Uterus (tissue), 4 donors: Measurements from ENCODE around the gene GON4L. TPM values are rescaled to one million over a fixed set of nuclear protein-coding genes. Genes with fewer than 3 reads are reported as not detected.
"Not testable (repeated sequence)": the region's sequence is repeated elsewhere in the genome, so short reads cannot be mapped to it uniquely, and the experiment has no call there.

Experiments used
- DNase-seq, 2 donors: peaks; one replicate each; pipeline ENCODE4 v3.0.0-alpha.2; 2019 to 2020
- H3K27ac ChIP-seq, 2 donors: fragments of 200-600 bp; sonication (generic); 1 replicate in 1 of 2; 2 replicates in 1 of 2; pipeline ENCODE4 v1.5.1; 2016 to 2018
- H3K27me3 ChIP-seq, 2 donors: fragments of 200-600 bp; sonication (generic); one replicate each; pipeline ENCODE4 v1.5.1; 2018 to 2019; ENCODE audit warnings: control low read depth in 1 of 2
- H3K36me3 ChIP-seq, 2 donors: fragments of 200-600 bp; sonication (generic); one replicate each; pipeline ENCODE4 v1.5.1; 2019; ENCODE audit warnings: control low read depth in 1 of 2
- H3K4me1 ChIP-seq, 2 donors: fragments of 200-600 bp; sonication (generic); one replicate each; pipeline ENCODE4 v1.5.1; 2018 to 2019; ENCODE audit warnings: control low read depth in 1 of 2
- H3K4me3 ChIP-seq, 2 donors: fragments of 200-600 bp; sonication (generic); 1 replicate in 1 of 2; 2 replicates in 1 of 2; pipeline ENCODE4 v1.5.1; 2018 to 2019; ENCODE audit warnings: mild to moderate bottlenecking in 1 of 2
- H3K9me3 ChIP-seq, 2 donors: fragments of 200-600 bp; sonication (generic); one replicate each; pipeline ENCODE4 v1.5.1; 2019; ENCODE audit warnings: control low read depth in 1 of 2
- POLR2A ChIP-seq, 2 donors: fragments of 450-650 bp; IDR thresholded peaks; one replicate each; pipeline ENCODE4 v1.6.1; 2016; ENCODE audit warnings: antibody characterized with exemption in 2 of 2, mild to moderate bottlenecking in 1 of 2, moderate library complexity in 1 of 2
- intact Hi-C: fragments of 100-400 bp; cut with DNase I; formaldehyde crosslinking; loops from one replicate; pipeline ENCODE4 v1.15.1; 2023; ENCODE audit warnings: low total_unique reads
- total RNA-seq, 4 donors: library from RNA; depleted of rRNA in 3 of 4; stranded (reverse); fragments of >200 nt in 3 of 4; gene quantifications; one replicate each; pipeline versions ENCODE4 v1.1.0 to v1.2.4, GENCODE V29; 2014 to 2023
- TF ChIP-seq, protein P1 (sequence below), 4 experiments: fragments of 200-600 bp in 2 of 4; fragments of 450-650 bp in 2 of 4; sonication (generic) in 2 of 4; IDR thresholded peaks; one replicate each; pipeline ENCODE4 v1.5.1; 2016 to 2019; ENCODE audit warnings: antibody characterized with exemption in 4 of 4, mild to moderate bottlenecking in 2 of 4, moderate library complexity in 1 of 4
- donor health status: DM: yes; HTN: yes; CAD: no.

The GON4L gene
- total RNA-seq, 4 donors from 2014 or later = 49.7 to 93.8 (median 51.9) TPM

DNA sequence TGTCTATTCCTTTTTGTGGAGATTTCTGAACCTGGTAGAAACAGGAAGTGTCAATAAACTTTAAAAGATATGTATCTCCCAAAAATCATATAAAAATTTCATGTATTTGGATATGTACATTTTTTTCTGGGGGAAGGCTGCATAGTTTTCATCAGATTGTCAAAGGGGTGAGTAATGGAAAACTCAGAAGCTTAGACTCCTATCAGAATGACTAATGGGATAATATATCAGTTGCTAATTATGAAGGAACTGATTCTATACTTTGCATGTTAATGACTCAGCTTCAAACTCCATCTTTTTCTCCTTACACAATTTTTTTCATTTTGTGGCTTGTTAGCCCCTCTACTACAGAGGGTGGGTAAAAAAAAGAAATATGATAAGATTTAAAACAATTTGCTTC, 55.9 kb downstream of the GON4L start:
- DNase-seq = no peak
- Histone ChIP-seq H3K27me3 (no peaks in the 10 kb centered on the region), H3K36me3 (no peaks in the 10 kb centered on the region), H3K4me3 (no peak overlapping the region), H3K4me1 (no peaks in the 10 kb centered on the region), H3K27ac (no peak overlapping the region), H3K9me3 (no peaks in the 10 kb centered on the region)
- intact Hi-C loops = no loop called here
- TF ChIP-seq, protein P1, sequence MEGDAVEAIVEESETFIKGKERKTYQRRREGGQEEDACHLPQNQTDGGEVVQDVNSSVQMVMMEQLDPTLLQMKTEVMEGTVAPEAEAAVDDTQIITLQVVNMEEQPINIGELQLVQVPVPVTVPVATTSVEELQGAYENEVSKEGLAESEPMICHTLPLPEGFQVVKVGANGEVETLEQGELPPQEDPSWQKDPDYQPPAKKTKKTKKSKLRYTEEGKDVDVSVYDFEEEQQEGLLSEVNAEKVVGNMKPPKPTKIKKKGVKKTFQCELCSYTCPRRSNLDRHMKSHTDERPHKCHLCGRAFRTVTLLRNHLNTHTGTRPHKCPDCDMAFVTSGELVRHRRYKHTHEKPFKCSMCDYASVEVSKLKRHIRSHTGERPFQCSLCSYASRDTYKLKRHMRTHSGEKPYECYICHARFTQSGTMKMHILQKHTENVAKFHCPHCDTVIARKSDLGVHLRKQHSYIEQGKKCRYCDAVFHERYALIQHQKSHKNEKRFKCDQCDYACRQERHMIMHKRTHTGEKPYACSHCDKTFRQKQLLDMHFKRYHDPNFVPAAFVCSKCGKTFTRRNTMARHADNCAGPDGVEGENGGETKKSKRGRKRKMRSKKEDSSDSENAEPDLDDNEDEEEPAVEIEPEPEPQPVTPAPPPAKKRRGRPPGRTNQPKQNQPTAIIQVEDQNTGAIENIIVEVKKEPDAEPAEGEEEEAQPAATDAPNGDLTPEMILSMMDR (IDR thresholded peaks at IDR 0.05) = no peak
- TF ChIP-seq POLR2A (IDR thresholded peaks at IDR 0.05) = no peak

DNA sequence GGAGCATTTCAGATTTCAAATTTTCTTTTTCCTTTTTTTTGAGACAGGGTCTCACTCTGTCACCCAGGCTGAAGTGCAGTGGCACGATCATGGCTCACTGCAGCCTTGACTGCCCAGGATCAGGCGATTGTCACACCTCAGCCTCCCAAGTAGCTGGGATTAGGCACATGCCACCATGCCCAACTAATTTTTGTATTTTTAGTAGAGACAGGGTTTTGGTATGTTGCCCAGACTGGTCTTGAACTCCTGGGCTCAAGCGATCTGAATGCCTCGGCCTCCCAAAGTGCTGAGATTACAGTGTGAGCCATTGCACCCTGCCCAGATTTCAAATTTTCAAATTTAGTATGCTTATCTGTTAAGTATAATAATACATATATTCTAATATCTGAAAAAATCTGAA, 61.4 kb downstream of the GON4L start:
- H3K27me3 ChIP-seq, H3K36me3 ChIP-seq, DNase-seq, H3K4me3 ChIP-seq, H3K27ac ChIP-seq, H3K9me3 ChIP-seq, H3K4me1 ChIP-seq, intact Hi-C loops: not testable (repeated sequence)

DNA sequence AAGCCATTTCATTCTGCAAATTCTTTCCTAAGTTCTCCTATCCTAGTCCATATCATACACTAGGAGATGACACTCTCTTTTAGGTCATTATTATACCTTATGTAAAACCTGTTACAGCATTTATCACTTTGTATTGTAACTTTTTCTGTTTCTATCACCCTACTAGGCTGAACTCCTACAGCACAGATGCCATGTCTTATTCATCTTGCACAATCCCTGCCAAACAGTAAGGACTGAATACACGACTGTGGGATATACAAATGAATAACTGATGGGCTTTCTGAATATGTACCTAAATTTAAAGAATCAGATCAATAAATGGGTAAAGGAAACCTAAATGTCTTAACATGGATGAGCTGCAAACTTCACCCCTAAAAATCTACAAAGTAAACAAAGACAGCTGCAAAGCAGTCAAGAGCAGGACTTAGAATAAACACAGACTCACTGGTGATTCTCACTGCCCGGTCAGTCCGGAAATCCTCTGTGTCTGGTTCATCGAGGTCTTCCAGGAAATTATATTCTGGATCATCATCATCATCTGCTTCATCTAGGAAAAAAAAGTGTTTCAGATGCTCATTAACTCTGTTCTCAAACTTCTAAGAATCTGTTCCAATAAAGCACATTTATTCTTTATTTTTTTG, 62.3 kb downstream of the GON4L start:
- H3K9me3 ChIP-seq = no peaks in the 10 kb centered on the region
- TF ChIP-seq, protein P1 (IDR thresholded peaks at IDR 0.05) = no peak
- TF ChIP-seq POLR2A (IDR thresholded peaks at IDR 0.05) = no peak
- no peak overlapping the region for H3K4me3 ChIP-seq
- no peaks in the 10 kb centered on the region for H3K4me1 ChIP-seq
- no peaks in the 10 kb centered on the region for H3K27me3 ChIP-seq
- no peak for DNase-seq
- no peak overlapping the region for H3K27ac ChIP-seq
- H3K36me3 ChIP-seq = no peaks in the 10 kb centered on the region
- intact Hi-C loops = no loop called here

DNA sequence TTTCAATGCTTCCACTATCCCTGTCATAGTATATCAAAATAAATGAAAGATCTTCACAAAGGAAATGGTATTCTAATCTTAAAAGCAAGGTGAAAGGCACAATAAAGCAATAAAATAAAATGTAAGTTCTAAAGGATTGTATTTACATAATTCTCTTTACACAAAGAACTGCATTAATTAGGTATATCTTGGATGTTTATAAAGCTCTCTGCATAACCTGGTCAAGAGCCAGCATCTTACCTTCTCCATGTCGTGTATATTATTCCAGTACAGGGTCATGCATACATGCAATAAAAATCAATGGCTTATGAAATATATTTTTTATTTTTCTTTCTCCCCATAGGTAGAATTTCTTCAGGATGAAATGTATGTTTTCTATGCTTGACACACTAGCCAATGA, 63.8 kb downstream of the GON4L start:
- intact Hi-C loops = no loop called here
- Histone ChIP-seq H3K27ac (no peak overlapping the region), H3K4me1 (no peaks in the 10 kb centered on the region), H3K27me3 (no peaks in the 10 kb centered on the region), H3K36me3 (no peaks in the 10 kb centered on the region), H3K9me3 (no peaks in the 10 kb centered on the region), H3K4me3 (no peak overlapping the region)
- DNase-seq = no peak
- TF ChIP-seq, protein P1 (IDR thresholded peaks at IDR 0.05) = no peak
- TF ChIP-seq POLR2A (IDR thresholded peaks at IDR 0.05) = no peak

DNA sequence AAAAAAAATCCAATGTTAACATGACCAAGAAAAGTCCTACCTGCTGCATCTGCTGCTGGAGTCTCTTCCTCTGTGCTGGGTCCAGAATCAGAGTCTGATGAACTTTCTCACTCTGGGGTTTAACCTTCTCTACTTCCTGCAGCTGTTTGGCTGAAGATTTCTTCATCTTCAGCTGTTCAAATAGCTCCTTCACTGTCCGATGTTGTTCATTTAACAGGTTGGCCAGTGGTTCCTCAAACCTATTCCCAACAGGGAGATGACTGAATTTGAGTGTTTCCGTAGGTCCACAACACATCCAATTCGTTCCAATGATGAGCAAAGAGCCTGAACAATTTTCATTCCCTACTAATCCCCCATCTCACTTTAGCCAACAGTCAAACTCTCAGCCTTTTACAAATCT, 79.4 kb downstream of the GON4L start:
- no peak overlapping the region for H3K4me3 ChIP-seq
- H3K27me3 ChIP-seq = no peaks in the 10 kb centered on the region
- no peak for DNase-seq
- no peak for TF ChIP-seq POLR2A (IDR thresholded peaks at IDR 0.05)
- TF ChIP-seq, protein P1 (IDR thresholded peaks at IDR 0.05) = no peak
- H3K36me3 ChIP-seq = no peaks in the 10 kb centered on the region
- H3K4me1 ChIP-seq = no peaks in the 10 kb centered on the region
- intact Hi-C loops = no loop called here
- H3K9me3 ChIP-seq = no peaks in the 10 kb centered on the region
- no peak overlapping the region for H3K27ac ChIP-seq

DNA sequence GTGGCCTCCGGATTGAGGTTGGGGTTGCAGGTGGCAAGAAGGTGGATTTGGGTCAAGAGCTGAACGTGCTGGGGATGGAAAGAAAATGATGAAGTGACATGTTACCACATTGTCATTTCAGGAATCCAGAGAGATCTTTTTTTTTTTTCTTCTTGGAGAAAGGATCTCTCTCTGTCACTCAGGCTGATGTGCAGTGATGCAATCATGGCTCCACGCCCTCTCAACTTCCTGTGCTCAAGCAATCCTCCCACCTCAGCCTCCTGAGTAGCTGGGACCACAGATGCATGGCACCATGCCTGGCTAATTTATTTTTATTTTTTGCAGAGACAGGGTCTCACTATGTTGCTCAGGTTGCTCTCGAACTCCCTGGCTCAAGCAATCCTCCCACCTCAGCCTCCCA, 80.6 kb downstream of the GON4L start:
- intact Hi-C loops = no loop called here
- TF ChIP-seq, protein P1 (IDR thresholded peaks at IDR 0.05) = no peak
- TF ChIP-seq POLR2A (IDR thresholded peaks at IDR 0.05) = no peak
- H3K4me3 ChIP-seq = no peak overlapping the region
- H3K4me1 ChIP-seq = no peaks in the 10 kb centered on the region
- H3K36me3 ChIP-seq = no peaks in the 10 kb centered on the region
- no peak for DNase-seq
- no peak overlapping the region for H3K27ac ChIP-seq
- H3K9me3 ChIP-seq = no peaks in the 10 kb centered on the region
- H3K27me3 ChIP-seq = no peaks in the 10 kb centered on the region
